ENCODE data around the gene FAM200C.

The FAM200C gene

DNA sequence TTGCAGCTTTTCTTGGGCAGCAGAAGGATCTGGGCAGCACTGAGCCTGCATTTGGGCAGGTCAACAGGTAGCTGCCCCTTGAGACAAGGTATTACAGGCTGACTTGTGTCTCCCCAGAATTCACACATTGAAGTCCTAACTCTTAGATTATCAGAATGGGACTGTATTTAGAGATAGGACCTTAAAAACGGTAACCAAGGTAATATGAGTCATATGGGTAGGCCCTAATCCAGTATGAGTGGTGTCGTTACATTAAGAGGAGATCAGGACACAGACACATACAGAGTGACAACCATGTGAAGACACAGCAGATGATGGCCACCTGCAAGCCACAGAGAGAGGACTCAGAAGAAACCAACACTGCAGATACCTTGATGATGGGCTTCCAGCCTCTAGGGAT, 32.6 kb downstream of the FAM200C start:
- DNase-seq (ENCODE audit: low read depth, low spot score): no peak

DNA sequence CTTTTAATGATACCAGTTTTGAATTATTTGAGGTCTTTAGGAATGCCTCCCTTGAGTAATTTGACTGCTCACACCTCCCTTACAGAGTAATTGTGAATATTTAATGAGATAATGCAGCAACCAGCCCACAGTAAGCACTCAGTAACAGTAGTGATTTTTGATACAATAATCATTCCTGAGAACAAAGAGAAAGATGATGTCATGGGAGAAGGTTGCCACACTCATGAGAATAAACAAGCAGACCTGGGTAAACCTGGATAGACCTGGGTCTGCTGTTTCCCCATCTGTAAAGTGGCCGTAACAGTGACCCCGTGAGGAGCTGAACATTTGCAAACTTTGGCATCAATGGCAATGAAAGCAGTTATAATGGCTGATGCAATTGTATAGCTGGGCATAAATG, 33.6 kb downstream of the FAM200C start:
- no peak for DNase-seq (ENCODE audit: low read depth, low spot score)

DNA sequence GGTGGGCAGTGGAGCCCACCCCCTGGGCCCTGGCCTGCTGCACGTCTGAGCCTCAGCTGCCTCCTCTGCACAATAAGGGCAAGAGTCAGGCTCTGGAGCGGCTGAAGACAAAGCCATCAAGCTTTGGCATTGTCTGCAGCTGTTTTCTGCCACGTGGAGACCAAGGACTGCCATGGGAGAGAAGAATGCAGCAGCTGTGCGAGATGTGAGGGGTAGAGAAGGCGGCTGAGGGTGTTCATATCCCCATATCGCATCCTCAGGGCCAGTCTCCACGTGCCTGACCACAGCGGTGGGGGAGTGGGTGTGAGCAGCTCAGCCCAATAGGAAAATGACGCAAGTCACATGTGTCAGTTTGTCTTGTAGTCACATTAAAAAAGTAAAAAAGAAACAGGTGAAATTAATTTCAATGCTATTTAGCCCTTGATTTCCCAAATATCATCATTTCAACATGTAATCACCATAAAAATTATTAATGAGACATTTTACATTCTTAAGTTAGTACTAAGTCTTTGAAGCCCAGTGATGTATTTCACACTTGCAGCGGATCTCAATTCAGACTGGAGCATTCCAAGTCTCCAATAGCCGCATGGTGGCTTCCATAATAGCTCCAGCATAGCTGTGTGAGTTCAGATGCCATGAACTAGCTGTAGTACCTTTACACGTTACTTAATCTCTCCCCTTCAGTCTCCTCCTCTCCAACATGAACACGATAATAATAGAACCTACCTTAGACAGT, 36.0 kb downstream of the FAM200C start:
- no peak for DNase-seq (ENCODE audit: low read depth, low spot score)

DNA sequence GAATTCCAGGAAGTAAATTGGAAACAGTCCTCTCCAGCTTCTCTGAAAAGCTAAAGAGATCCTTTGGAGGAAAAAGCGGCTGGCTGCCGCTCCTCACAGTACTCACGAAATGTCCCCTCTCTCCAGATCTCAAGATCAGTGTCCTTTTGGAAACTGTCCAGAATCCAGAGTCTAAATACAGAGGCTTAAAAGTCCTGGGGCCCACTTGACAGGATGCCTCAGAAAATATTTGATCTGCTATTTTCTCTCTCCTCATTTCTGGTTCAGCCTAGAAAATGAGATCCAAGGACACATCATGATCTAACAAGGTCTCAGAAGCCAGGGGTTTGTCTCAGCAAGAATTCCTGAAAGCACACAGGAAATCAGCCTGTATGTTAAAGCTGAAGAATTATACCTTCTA, 36.6 kb downstream of the FAM200C start:
- DNase-seq (ENCODE audit: low read depth, low spot score): no peak

DNA sequence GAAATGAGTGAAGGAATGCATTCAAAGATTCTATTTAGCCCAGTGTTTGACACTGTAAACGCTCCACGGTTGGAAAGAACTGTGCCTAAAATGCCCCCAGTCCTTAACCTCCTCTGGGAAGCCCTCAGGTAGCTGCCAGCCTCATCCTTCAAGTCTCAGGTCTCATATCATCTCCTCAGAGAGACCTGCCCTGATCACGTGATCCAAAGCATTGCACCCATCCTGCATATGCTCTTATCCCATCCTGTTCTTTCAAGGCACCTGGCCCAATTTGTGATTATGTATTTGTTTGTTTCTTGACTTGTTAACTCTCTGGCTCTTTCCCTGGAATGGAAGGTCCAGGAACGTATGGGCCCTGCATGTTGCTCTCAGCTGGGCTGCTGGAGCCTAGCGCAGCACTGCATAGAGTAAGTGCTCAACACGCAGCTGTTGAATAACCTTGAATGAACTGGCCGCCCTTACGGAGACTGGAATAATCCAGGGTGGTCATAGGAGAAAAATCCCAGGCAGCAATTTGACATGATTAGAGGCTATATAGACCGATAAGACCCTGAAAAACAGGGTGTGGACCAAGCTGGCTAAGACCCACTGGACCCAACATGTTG, 38.1 kb downstream of the FAM200C start:
- DNase-seq (ENCODE audit: low read depth, low spot score): no peak

DNA sequence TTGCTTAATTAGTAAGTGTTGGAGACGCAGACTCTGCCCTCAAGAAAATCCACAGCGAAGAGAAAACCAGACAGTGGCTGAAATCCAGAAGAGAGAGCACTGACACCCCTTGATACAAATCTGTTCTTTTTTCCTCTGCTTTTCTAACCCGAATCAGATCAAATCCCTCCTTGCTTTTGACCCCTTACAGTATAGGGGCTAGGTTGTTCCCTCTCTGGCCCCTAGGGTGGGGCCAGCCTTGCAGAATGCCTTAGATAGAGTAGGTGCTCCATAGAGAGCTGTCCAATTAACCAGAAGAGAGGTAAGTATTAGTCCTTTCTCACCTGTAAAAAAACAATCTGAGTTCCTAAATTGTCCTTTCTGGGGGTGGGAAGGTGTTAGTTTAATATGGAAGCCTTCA, 39.5 kb downstream of the FAM200C start:
- DNase-seq (ENCODE audit: low read depth, low spot score): no peak

DNA sequence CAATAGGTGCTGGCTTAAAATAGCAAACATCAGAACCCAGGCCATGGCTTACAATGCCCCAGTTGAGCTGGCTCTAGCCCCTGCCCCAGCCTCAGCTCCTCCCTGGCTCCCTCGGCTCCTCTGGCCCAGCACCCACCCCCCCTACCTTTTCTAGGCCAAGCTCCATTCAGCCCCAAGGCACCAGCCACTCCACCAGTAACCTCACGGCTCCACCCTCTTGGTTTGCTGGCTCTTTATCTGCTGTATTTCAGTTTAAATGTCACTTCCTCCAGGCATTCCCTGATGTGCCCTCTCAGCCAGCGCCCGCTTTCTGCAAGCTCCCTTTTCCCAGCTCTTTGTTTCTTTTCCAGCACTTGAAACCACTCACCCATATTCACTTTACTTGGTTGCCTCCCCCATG, 40.0 kb downstream of the FAM200C start:
- no peak for DNase-seq (ENCODE audit: low read depth, low spot score)

DNA sequence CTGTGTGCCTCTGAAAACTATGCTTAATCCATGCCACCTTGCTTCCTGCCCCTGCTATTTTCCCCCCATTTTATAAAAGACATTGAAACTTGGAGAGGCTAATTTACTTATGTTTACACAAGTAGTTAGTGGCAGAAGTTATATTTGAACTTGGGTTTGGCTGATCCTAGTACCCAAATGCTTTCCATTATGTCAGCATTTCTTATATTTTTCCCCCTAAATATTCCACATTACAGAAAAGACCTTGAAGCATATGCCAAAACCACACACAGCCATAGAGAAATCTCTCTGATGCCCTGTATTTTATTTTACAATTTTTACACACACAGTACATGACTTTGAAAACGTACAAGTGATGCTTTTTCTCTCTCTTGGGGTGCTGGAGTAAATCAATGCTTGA, 40.6 kb downstream of the FAM200C start:
- DNase-seq (ENCODE audit: low read depth, low spot score): no peak

DNA sequence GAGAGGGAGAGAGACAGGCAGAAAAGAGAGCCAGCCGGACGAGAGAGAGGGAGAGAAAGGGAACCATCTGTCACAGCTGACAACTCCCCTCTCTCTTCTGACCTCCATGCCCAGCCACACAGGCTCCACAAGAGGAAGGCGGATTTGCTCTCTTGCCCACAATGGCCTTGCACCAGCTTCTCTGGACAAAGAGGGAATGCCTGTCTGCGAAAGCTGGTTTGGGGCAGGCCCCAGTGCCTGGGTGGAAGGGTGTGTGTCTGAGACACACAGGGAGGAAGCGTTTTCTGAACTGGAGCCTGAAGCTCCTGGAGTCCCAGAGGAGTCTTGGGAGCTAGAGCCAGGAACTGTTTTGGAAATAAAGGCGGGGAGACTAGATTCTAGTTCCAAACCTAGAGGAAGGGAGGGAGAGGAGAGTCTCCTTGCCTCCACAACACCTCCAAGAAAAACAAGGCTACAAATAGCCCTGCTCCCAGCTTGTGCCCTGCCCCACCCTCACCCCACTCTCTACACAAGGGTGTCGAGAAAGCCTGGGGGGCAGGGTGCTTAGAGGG, 41.9 kb downstream of the FAM200C start:
- no peak for DNase-seq (ENCODE audit: low read depth, low spot score)

DNA sequence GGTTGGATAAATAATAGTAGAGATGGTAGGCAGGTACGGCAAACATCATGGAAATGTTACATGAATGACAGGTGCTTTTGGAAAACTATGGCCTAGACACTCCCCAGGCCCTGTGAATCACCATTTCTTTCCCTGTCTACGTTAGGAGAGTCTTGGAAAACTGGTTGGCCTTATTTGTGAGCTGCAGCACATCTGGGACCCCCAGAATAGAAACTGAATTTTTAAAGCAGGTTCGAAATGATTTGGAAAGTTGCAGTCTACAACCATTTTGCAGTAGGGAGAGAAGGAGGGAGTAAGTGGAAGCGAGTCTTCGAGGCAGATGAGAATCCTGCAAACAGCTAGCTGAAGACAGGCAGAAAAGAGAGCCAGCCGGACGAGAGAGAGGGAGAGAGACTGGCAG, 42.5 kb downstream of the FAM200C start:
- DNase-seq (ENCODE audit: low read depth, low spot score): no peak

DNA sequence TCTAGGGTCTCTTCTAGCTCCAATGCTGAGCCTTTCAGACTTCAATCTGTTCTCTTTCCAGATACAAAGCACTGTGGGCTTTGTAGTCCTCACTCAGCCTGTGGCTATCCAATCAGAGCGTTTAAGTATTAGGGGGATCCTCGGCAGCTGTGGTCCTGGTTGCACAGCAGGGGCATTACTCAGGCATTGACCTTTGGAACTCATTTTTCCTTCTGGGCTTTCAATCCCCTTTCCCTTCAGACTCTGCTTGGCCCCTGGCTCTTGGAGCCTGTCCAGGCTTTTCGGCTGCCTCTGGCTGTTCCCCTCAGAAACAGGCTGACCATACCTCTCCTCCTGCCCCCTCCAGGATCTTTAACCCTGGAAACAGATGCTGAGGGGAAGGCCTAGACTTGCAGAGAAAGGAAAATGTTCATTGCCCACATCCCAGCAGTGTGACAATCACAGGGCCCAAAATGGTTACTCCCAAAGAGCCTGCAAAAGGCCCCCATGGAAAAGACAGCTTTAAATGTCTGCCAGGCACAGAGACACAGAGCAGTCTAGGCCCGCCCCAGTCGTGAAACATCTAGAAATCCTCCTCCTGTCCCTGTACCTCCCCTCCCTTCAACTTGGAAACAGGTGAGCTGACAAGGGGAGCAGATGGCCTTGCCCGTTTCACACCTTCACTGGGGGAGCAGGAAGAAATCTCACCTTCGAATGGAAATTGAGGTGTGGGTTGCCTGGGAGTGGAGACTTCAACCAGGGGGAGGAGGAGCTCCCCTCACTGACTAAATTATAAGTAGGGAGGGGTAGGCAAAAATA, 43.1 kb downstream of the FAM200C start:
- DNase-seq (ENCODE audit: low read depth, low spot score): no peak

DNA sequence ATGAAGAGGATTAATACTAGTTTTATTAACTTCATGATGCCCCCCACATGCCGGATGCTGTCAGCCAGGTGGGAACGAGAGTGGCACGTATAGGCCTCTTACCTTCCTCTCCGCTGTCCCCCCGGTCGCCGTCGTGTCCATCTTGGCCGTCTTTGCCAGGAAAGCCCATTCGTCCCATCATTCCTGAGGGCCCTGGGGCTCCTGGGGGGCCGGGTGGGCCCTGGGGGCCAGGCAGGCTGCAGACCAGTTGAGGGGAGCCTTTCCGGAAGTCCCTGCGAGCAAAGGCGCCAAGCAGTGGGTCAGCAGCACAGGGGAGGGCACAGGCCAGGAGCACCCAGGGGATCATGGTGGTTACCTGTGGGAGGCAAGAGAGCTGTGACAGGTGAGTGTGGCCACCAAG, 45.2 kb downstream of the FAM200C start:
- no peak for DNase-seq (ENCODE audit: low read depth, low spot score)

DNA sequence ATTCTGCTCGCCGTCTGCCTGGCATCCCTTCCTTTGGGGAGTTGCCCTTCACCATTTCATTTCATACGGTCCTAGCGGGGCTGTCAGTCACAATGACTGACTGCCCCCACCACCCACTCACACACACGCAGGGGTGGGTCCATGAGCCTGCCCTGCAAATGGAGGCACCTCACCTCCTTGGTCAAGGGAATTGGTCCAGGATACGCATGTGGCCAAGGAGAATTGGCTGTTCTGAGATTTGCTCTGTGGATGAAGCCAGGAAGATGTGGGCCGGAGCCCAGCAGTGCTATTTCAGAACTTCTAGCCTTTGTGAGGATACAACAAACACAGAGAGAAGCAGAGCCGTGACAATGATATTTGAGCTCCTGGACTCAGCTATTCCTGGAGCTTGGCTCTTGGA, 46.5 kb downstream of the FAM200C start:
- DNase-seq (ENCODE audit: low read depth, low spot score): no peak

DNA sequence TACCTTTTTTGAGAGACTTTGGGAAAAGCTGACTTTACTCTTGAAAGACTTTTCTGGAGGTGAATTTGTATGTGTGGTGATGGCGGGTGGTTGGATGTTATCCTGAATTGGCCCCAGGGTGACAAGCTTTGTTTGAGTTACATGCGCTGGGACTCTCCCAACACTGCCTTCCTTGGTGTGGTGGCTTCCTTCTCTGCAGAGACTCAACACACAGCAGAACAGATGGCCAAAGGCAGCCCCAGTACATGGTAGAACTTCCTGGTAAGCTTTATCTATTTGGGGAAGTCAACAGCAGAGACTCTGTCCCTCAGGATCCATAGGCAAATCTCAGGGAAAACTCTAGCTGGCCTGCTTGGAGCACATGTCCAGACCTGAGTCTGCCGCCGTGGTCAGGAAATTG, 47.5 kb downstream of the FAM200C start:
- no peak for DNase-seq (ENCODE audit: low read depth, low spot score)

DNA sequence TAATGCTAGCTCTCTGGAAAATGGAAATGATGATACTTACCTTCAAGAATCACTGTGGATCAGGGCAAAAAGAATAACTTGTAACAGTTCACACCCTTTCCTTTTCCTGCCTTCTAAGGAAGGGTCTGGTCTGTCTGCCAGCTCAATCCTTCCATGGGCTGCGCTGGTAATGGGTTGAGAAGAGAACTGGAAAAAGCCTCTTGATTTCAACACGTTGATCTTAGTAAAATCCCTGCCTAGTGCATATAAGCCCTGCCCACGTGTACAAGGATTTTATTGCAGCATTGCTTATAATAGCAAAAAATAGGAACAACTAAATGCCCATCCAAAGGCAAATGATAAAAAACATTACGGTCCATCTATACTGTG, 49.9 kb downstream of the FAM200C start:
- DNase-seq (ENCODE audit: low read depth, low spot score): no peak

DNA sequence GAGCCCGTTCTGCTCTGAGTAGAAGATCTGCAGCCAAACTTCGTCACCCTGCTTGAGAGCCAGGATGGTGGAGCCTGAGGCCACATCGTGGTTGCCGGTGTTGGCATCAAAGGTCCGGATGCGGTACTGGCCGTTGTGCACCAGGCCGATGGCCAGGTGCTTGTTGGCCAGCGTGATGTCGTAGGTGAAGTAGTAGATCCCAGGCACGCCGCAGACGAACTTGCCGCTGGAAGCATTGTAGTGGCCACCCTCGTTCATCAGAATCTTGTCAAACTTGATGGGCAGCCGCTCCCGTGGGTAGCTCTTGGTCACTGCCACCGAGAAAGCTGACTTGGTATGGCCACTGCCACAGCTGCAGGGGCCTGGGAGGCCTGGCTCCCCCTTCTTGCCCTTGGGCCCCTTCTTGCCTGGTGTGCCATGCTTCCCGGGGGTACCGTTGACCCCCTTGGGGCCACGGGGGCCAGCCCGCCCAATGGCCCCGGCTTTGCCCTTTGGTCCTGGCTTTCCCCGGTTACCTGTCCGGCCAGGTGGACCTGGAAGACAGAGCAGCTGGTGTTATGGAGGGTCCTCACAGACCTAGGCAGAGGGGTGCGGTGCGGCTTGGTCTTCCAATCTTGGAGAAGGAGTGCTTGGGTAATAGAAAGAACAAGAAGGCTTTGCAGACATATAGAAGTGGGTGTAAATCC, 50.5 kb downstream of the FAM200C start:
- no peak for DNase-seq (ENCODE audit: low read depth, low spot score)

DNA sequence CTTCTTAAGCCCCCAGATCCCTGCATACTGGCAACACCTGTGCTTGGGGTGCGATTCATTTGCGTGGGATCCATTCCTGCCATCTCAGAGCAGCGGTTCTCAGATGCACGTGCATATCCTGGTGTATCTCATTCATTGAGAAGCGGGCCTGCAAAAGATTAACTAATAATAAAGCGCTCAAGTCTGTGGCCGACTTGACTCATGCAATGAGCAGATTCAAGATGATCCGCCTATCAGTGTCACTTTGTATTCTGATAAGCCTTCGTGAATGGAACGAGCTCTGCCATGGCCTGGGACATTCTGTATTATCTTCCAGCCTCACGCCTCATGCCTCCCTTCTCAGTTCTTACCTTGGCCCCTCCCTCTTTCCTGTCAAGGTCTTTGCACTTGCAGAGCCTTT, 51.8 kb downstream of the FAM200C start:
- DNase-seq (ENCODE audit: low read depth, low spot score): no peak

DNA sequence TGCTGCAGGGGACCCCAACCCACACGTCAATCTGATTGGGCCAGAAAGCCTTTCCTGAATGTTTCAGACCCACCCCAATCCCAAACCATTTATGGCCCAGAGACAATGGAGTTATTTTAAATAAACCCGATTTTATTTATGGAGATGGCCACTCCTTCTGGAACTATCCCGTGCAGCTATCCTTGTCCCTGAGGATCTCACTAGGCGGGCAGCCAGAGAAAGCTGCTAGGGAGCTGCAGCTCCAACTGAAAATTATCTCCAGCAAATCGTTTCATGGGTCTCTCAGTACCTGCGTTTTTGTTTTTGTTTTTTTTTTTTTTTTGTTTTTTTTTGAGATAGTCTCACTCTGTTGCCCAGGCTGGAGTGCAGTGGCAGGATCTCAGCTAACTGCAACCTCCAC, 52.4 kb downstream of the FAM200C start:
- DNase-seq (ENCODE audit: low read depth, low spot score): no peak

Measured in brain pericyte (primary cell).